HL-60 (cell line): ENCODE data around the gene ASPDH.

ENCODE experiments used
- DNase-seq, 2 experiments: peaks; one replicate each; pipeline ENCODE4 v3.0.0-alpha.2; 2010 to 2020; ENCODE audit warnings: low read depth in 1 of 2, low spot score in 1 of 2
- H3K27ac ChIP-seq: fragments of 250-450 bp; sonication (Bioruptor Pico); replicated peaks from 2 replicates; pipeline ENCODE4 v1.5.1; 2020; ENCODE audit warnings: mild to moderate bottlenecking, moderate library complexity
- H3K27me3 ChIP-seq: fragments of 250-450 bp; sonication (Bioruptor Pico); 2 replicates; pipeline ENCODE4 v1.5.1; 2021; ENCODE audit warnings: mild to moderate bottlenecking, moderate library complexity; ENCODE audit not compliant: insufficient read depth, poor library complexity, severe bottlenecking
- H3K4me3 ChIP-seq: replicated peaks from 2 replicates; pipeline ENCODE4 v1.5.1; 2011; ENCODE audit warnings: mild to moderate bottlenecking, control low read depth, low read length; ENCODE audit not compliant: insufficient read depth
- CTCF ChIP-seq: IDR thresholded peaks from one replicate; pipeline ENCODE4 v1.5.1; 2011; ENCODE audit warnings: low read length, control low read depth, inconsistent platforms; ENCODE audit not compliant: insufficient read depth
- GABPA ChIP-seq: IDR thresholded peaks from 2 replicates; pipeline ENCODE4 v1.6.1; 2012; ENCODE audit warnings: low read depth
- POLR2AphosphoS5 ChIP-seq: IDR thresholded peaks from 2 replicates; pipeline ENCODE4 v1.6.1; 2012; ENCODE audit warnings: low read depth
- REST ChIP-seq: IDR thresholded peaks from 2 replicates; pipeline ENCODE4 v1.6.1; 2012; ENCODE audit warnings: low read depth; ENCODE audit not compliant: insufficient replicate concordance
- SPI1 ChIP-seq: IDR thresholded peaks from 2 replicates; pipeline ENCODE4 v1.6.1; 2012; ENCODE audit warnings: low read depth, mild to moderate bottlenecking, borderline replicate concordance

ASPDH gene

GRCh38 chr19:50550594-50550966, 36.9 kb upstream of the ASPDH start:
- no peak for DNase-seq
- H3K27me3 ChIP-seq: peaks cover 13% of the 10 kb centered on the region

GRCh38 chr19:50549927-50550593, 36.3 kb upstream of the ASPDH start:
- H3K27ac ChIP-seq: no peak overlapping the region
- no peak for TF ChIP-seq POLR2AphosphoS5
- no peak for TF ChIP-seq SPI1
- no peak for TF ChIP-seq REST
- no peak for TF ChIP-seq GABPA
- TF ChIP-seq CTCF: no peak
- no peak for DNase-seq
- peaks cover 13% of the 10 kb centered on the region for H3K27me3 ChIP-seq
- no peak overlapping the region for H3K4me3 ChIP-seq

More at GRCh38 chr19:50550594-50550966, 36.9 kb upstream of the ASPDH start:
- no peak for TF ChIP-seq POLR2AphosphoS5
- TF ChIP-seq CTCF: no peak
- TF ChIP-seq SPI1: no peak
- TF ChIP-seq REST: no peak
- TF ChIP-seq GABPA: no peak
- Histone ChIP-seq H3K4me3 (no peak overlapping the region), H3K27ac (no peak overlapping the region)

GRCh38 chr19:50549059-50549926, 35.6 kb upstream of the ASPDH start:
- DNase-seq: no peak
- TF ChIP-seq GABPA (no peak), CTCF (no peak), POLR2AphosphoS5 (no peak), REST (no peak), SPI1 (no peak)
- Histone ChIP-seq H3K4me3 (no peak overlapping the region), H3K27ac (no peak overlapping the region), H3K27me3 (peaks cover 13% of the 10 kb centered on the region)
